ENCODE measurements around the gene ZWILCH. TPM values are rescaled to one million over a fixed set of nuclear protein-coding genes. Genes with fewer than 3 reads are reported as not detected.

The ZWILCH gene
- total and polyA plus RNA-seq, 2 donors (not counting 1 experiment from before 2014, with no cell fraction given), result 14.5 to 25.4 TPM

- Histone ChIP-seq H3K27ac (ENCODE audit: insufficient read depth, low read length) (peak overlapping the region; percentile 46), H3K4me2 (ENCODE audit: extremely low read depth, insufficient read depth, low read length) (no peak overlapping the region), H3K36me3 (ENCODE audit: control insufficient read depth, insufficient read depth, low read length) (no peaks in the 10 kb centered on the region), H3K27me3 (ENCODE audit: control insufficient read depth, insufficient read depth, low read length) (no peaks in the 10 kb centered on the region), H3K4me3 (replicated peaks in 1 of 4; ENCODE audit: control extremely low read depth in 1 of 4, insufficient read depth in 1 of 4, low read depth in 3 of 4, low read length in 4 of 4) (no peak overlapping the region), H3K4me1 (ENCODE audit: control insufficient read depth, extremely low read depth, insufficient read depth, low read length) (peaks cover 5% of the 10 kb centered on the region), H3K79me2 (ENCODE audit: control insufficient read depth, insufficient read depth, low read length) (no peaks in the 10 kb centered on the region), H3K9ac (ENCODE audit: insufficient read depth, low read length) (no peak overlapping the region), H4K20me1 (ENCODE audit: control insufficient read depth, extremely low read depth, insufficient read depth, low read length) (no peaks in the 10 kb centered on the region), H3K9me3 (ENCODE audit: control insufficient read depth, insufficient read depth, low read depth, low read length) (no peaks in the 10 kb centered on the region), H2AFZ (ENCODE audit: low read length) (no peak overlapping the region)
- peak; percentile 46 to 50 for DNase-seq (ENCODE audit: low read depth in 2 of 2)
- TF ChIP-seq EZH2 (IDR thresholded peaks at IDR 0.05; ENCODE audit: low read length, missing control alignments) (no peak), CTCF (conservative IDR thresholded peaks at IDR 0.05 in 1 of 2, IDR thresholded peaks at IDR 0.05 in 1 of 2; ENCODE audit: low read depth in 1 of 2, low read length in 2 of 2) (no peak)
Measured at GRCh38 chr15:66472176-66472999, 32.7 kb upstream of the ZWILCH start.

- Histone ChIP-seq H3K79me2 (ENCODE audit: control insufficient read depth, insufficient read depth, low read length) (no peaks in the 10 kb centered on the region), H3K27me3 (ENCODE audit: control insufficient read depth, insufficient read depth, low read length) (no peaks in the 10 kb centered on the region), H3K9ac (ENCODE audit: insufficient read depth, low read length) (no peak overlapping the region), H3K4me3 (replicated peaks in 1 of 4; ENCODE audit: control extremely low read depth in 1 of 4, insufficient read depth in 1 of 4, low read depth in 3 of 4, low read length in 4 of 4) (no peak overlapping the region), H3K36me3 (ENCODE audit: control insufficient read depth, insufficient read depth, low read length) (no peaks in the 10 kb centered on the region), H2AFZ (ENCODE audit: low read length) (no peak overlapping the region), H3K27ac (ENCODE audit: insufficient read depth, low read length) (no peak overlapping the region), H4K20me1 (ENCODE audit: control insufficient read depth, extremely low read depth, insufficient read depth, low read length) (no peaks in the 10 kb centered on the region), H3K4me2 (ENCODE audit: extremely low read depth, insufficient read depth, low read length) (no peak overlapping the region), H3K4me1 (ENCODE audit: control insufficient read depth, extremely low read depth, insufficient read depth, low read length) (peaks cover 5% of the 10 kb centered on the region), H3K9me3 (ENCODE audit: control insufficient read depth, insufficient read depth, low read depth, low read length) (no peaks in the 10 kb centered on the region)
- DNase-seq (ENCODE audit: low read depth in 2 of 2), result no peak
- TF ChIP-seq CTCF (conservative IDR thresholded peaks at IDR 0.05 in 1 of 2, IDR thresholded peaks at IDR 0.05 in 1 of 2; ENCODE audit: low read depth in 1 of 2, low read length in 2 of 2) (no peak), EZH2 (IDR thresholded peaks at IDR 0.05; ENCODE audit: low read length, missing control alignments) (no peak)
Measured at GRCh38 chr15:66474135-66474534, 31.0 kb upstream of the ZWILCH start.

GRCh38 chr15:66474963-66475362, 30.2 kb upstream of the ZWILCH start:
- no peak overlapping the region for H2AFZ ChIP-seq (ENCODE audit: low read length)
- H3K4me2 ChIP-seq (ENCODE audit: extremely low read depth, insufficient read depth, low read length), result no peak overlapping the region
- H3K79me2 ChIP-seq (ENCODE audit: control insufficient read depth, insufficient read depth, low read length), result no peaks in the 10 kb centered on the region
- TF ChIP-seq EZH2 (IDR thresholded peaks at IDR 0.05; ENCODE audit: low read length, missing control alignments), result no peak
- H3K9me3 ChIP-seq (ENCODE audit: control insufficient read depth, insufficient read depth, low read depth, low read length), result no peaks in the 10 kb centered on the region
- H3K27me3 ChIP-seq (ENCODE audit: control insufficient read depth, insufficient read depth, low read length), result no peaks in the 10 kb centered on the region
- H3K4me3 ChIP-seq (replicated peaks in 1 of 4; ENCODE audit: control extremely low read depth in 1 of 4, insufficient read depth in 1 of 4, low read depth in 3 of 4, low read length in 4 of 4), result no peak overlapping the region
- no peaks in the 10 kb centered on the region for H3K36me3 ChIP-seq (ENCODE audit: control insufficient read depth, insufficient read depth, low read length)
- H3K9ac ChIP-seq (ENCODE audit: insufficient read depth, low read length), result no peak overlapping the region
- H3K4me1 ChIP-seq (ENCODE audit: control insufficient read depth, extremely low read depth, insufficient read depth, low read length), result peaks cover 5% of the 10 kb centered on the region
- H4K20me1 ChIP-seq (ENCODE audit: control insufficient read depth, extremely low read depth, insufficient read depth, low read length), result no peaks in the 10 kb centered on the region
- H3K27ac ChIP-seq (ENCODE audit: insufficient read depth, low read length), result no peak overlapping the region
- no peak for DNase-seq (ENCODE audit: low read depth in 2 of 2)
